ENCODE results near the gene FES.
"Not testable (repeated sequence)": the region's sequence is repeated elsewhere in the genome, so short reads cannot be mapped to it uniquely, and the experiment has no call there.

The FES gene

GRCh38 chr15:90883976-90884718 lies at the start of gene FES:
FES (plus strand) TSS chr15:90884504; CDS start chr15:90885046, 542 bp downstream.
- peaks cover 11% of the 10 kb centered on the region for H3K4me1 Mint-ChIP-seq
- H3K36me3 Mint-ChIP-seq (ENCODE audit: insufficient read depth), result peaks cover 3% of the 10 kb centered on the region
- DNase-seq (ENCODE audit: low spot score in 2 of 2) (no peak), ATAC-seq (replicated peaks; ENCODE audit: extremely low read depth, poor library complexity, severe bottlenecking) (no peak)
- peak within 1 kb of the TSS; percentile 4 for H3K4me3 Mint-ChIP-seq
- H3K27ac Mint-ChIP-seq (ENCODE audit: low read depth), result no peak within 1 kb of the TSS
- H3K9me3 Mint-ChIP-seq, result no peaks in the 10 kb centered on the region
- peaks cover 19% of the 10 kb centered on the region for H3K27me3 Mint-ChIP-seq

GRCh38 chr15:90834626-90835025 lies 49.7 kb upstream of the FES start:
- DNase-seq (ENCODE audit: low spot score in 2 of 2) (no peak), ATAC-seq (replicated peaks; ENCODE audit: extremely low read depth, poor library complexity, severe bottlenecking) (no peak)
- H3K36me3 Mint-ChIP-seq (ENCODE audit: insufficient read depth), result peaks cover 4% of the 10 kb centered on the region
- H3K27ac Mint-ChIP-seq (ENCODE audit: low read depth), result no peak overlapping the region
- peaks cover 24% of the 10 kb centered on the region for H3K4me1 Mint-ChIP-seq
- no peaks in the 10 kb centered on the region for H3K9me3 Mint-ChIP-seq
- peaks cover 9% of the 10 kb centered on the region for H3K27me3 Mint-ChIP-seq
- H3K4me3 Mint-ChIP-seq, result no peak overlapping the region

DNA sequence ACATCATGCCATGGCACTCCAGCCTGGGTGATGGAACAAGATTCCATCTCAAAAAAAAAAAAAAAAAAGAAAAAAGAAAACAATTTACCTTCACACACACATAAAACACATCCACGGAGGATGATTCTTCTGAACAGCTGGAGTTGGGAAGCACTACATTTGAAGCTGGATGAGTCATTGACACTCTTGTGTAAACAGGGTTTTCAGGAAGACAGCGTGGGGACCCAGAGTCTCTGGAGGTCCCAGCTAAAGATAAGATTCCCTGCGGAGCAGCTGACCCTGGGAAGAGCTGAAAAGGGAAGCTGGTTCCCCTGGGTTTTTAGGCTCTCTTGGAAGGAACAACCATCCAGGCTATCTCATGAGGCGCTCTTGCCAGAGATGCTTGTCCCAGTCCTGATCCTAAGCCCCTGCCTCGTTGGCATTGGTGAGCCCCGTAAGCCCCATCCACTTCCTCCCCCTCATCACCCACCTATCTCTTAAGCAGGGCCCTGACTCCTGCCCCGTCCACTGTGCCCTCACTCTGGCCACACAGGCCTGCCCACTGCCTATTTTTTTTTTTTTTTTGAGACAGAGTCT lies 47.9 kb upstream of the FES start:
- H3K4me3 Mint-ChIP-seq, result no peak overlapping the region
- H3K4me1 Mint-ChIP-seq, result peaks cover 17% of the 10 kb centered on the region
- no peak for ATAC-seq (replicated peaks; ENCODE audit: extremely low read depth, poor library complexity, severe bottlenecking)

DNA sequence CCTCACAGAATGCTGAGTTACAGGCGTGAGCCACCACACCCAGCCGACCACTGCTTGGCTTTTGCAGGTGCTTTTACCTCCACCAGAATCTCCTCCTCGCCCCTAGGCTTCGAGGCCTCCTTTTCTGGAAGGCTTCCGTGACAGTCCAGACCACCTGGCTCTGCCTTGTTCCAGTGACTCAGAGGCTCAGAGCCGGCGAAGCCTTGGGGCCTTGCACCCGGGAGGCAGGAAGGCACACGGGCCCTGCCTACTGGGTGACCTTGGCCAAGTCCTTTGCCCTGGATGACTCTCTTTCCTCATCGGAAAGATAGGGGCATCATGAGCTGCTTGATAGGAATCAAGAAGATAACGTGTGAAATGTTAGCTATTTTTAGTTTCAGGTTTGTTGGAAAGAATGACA lies 47.2 kb upstream of the FES start:
- Mint-ChIP-seq H3K36me3 (ENCODE audit: insufficient read depth) (peaks cover 4% of the 10 kb centered on the region), H3K9me3 (no peaks in the 10 kb centered on the region), H3K27me3 (no peaks in the 10 kb centered on the region), H3K4me3 (no peak overlapping the region), H3K27ac (ENCODE audit: low read depth) (peak overlapping the region; percentile 94), H3K4me1 (peaks cover 17% of the 10 kb centered on the region)
- ATAC-seq (replicated peaks; ENCODE audit: extremely low read depth, poor library complexity, severe bottlenecking), result no peak
- DNase-seq (ENCODE audit: low spot score in 2 of 2), result no peak

More for the DNA sequence above, 47.9 kb upstream of the FES start:
- H3K27me3 Mint-ChIP-seq, result no peaks in the 10 kb centered on the region
- DNase-seq (ENCODE audit: low spot score in 2 of 2), result no peak
- H3K9me3 Mint-ChIP-seq, result no peaks in the 10 kb centered on the region
- H3K27ac Mint-ChIP-seq (ENCODE audit: low read depth), result peak overlapping the region; percentile 94
- peaks cover 4% of the 10 kb centered on the region for H3K36me3 Mint-ChIP-seq (ENCODE audit: insufficient read depth)

DNA sequence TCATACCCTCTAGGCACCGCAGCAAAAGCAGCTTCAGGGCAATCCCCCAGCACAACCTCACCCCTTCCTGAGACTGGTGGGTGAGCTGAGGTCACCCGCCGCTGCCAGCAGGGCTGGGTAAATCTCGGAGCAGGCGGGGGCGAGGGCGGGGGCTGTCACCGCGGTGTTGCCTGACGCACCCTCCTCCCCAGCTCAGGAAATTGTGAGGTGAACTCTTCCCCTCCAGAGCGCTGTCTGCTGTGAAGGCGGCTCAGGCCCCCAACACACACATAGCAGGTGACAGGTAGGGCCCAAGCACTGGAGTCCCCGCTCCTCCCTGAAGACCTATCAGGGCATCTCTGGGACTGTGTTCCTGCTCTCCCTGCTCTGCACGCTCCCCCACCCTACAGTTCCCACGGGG lies 46.2 kb upstream of the FES start:
- Mint-ChIP-seq H3K36me3 (ENCODE audit: insufficient read depth) (peaks cover 4% of the 10 kb centered on the region), H3K27ac (ENCODE audit: low read depth) (peak overlapping the region; percentile 94), H3K4me3 (peak overlapping the region; percentile 66), H3K27me3 (no peaks in the 10 kb centered on the region), H3K4me1 (peaks cover 17% of the 10 kb centered on the region), H3K9me3 (no peaks in the 10 kb centered on the region)
- ATAC-seq (replicated peaks; ENCODE audit: extremely low read depth, poor library complexity, severe bottlenecking) (peak; percentile 96), DNase-seq (ENCODE audit: low spot score in 2 of 2) (peak; percentile 72 to 82)

DNA sequence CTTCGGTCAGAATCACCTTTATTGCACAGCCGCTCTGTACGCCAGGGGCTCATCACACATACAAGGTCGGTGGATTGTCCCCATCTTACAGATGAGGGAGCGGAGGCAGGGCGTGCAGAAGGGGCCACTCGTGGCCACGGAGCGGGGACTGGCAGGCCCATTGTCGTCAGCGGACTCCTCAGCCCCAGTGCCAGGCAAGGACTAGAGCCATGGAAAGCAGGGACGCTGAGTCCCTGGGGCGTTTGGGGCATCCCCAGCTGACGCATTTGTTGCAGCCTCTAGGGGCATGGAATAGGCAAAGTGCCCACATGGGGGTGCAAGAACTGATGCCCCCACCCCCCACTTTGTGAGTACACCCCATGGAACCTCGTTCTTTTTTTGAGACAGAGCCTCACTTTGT lies 45.8 kb upstream of the FES start:
- H3K4me1 Mint-ChIP-seq, result peaks cover 17% of the 10 kb centered on the region
- H3K27ac Mint-ChIP-seq (ENCODE audit: low read depth), result peak overlapping the region; percentile 94
- H3K9me3 Mint-ChIP-seq, result no peaks in the 10 kb centered on the region
- DNase-seq (ENCODE audit: low spot score in 2 of 2) (no peak), ATAC-seq (replicated peaks; ENCODE audit: extremely low read depth, poor library complexity, severe bottlenecking) (no peak)
- H3K36me3 Mint-ChIP-seq (ENCODE audit: insufficient read depth), result peaks cover 4% of the 10 kb centered on the region
- H3K27me3 Mint-ChIP-seq, result no peaks in the 10 kb centered on the region
- H3K4me3 Mint-ChIP-seq, result peak overlapping the region; percentile 66

DNA sequence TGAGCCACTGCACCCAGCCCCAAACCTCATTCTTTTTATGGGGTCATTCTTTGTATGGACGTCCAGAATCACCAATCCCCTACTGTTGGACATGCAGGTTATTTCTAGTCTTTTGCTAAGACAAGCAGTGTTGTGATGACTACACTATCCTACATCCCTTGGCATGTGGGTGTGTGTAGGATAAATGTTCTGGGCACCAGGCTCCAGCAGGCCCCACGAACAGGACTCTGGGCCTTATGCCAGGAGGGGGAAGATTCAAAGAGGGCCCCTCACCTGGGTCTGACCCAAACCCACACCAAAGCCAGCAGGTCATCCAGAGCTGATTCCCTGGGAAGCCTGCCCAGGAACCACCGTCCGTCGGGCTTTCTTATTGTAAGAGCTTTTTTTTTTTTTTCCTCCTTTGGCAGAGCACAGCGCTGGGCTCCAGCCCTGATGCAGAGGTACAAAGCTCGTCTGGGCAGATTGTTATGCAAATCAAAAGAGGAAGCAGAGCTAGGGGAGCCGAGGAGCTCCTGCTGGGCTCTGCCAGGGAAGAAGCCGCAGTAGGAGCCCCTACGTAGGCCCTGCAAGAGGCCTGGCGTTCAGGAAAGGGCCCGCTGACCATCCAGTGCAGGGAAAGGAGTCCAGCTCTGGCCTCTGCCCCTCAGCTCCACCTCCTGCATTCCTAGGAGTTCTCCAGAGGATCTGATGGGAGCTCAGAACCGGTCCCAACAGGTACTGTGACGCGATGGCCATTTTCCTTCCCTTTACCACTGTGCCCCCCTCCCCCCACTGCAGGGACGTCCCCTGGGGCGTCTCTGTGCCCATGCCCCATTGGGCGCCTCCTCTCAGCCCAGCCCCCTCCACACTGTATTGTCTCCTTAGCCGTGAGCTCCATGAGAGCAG lies 44.9 kb upstream of the FES start:
- DNase-seq (ENCODE audit: low spot score in 2 of 2) (no peak), ATAC-seq (replicated peaks; ENCODE audit: extremely low read depth, poor library complexity, severe bottlenecking) (no peak)
- Mint-ChIP-seq H3K4me1 (peaks cover 17% of the 10 kb centered on the region), H3K27me3 (no peaks in the 10 kb centered on the region), H3K27ac (ENCODE audit: low read depth) (no peak overlapping the region), H3K36me3 (ENCODE audit: insufficient read depth) (peaks cover 5% of the 10 kb centered on the region), H3K9me3 (no peaks in the 10 kb centered on the region), H3K4me3 (no peak overlapping the region)

DNA sequence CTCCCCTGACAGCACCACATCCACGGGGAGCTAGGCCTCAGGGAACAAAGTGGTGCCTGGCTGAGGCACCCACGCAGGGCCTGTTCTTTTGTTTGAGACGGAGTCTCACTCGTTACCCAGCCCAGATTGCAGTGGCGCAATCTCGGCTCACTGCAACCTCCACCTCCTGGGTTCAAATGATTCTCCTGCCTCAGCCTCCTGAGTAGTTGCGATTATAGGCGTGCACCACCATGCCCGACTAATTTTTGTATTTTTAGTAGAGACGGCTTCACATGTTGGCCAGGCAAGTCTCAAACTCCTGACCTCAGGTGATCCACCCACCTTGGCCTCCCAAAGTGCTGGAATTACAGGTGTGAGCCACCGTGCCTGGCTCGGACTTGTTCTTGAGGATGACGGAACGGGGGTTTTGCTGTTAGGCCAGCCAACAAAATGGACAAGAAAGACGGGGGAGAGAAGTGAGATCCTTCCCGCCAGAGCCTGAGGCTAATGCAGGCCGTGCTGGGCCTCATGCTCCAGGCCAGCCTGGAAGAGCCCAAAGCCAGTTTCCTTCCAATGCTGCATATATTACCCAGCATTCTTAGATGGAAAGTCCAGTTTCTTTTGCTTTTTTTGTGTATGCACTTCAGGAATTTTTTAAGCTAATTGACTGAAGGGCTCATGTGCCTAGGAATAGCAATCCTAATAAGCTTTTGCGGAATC lies 44.0 kb upstream of the FES start:
- Mint-ChIP-seq H3K36me3 (ENCODE audit: insufficient read depth) (peaks cover 7% of the 10 kb centered on the region), H3K9me3 (no peaks in the 10 kb centered on the region), H3K27ac (ENCODE audit: low read depth) (no peak overlapping the region), H3K27me3 (no peaks in the 10 kb centered on the region), H3K4me3 (no peak overlapping the region), H3K4me1 (peaks cover 17% of the 10 kb centered on the region)
- ATAC-seq (replicated peaks; ENCODE audit: extremely low read depth, poor library complexity, severe bottlenecking), result no peak
- no peak for DNase-seq (ENCODE audit: low spot score in 2 of 2)

DNA sequence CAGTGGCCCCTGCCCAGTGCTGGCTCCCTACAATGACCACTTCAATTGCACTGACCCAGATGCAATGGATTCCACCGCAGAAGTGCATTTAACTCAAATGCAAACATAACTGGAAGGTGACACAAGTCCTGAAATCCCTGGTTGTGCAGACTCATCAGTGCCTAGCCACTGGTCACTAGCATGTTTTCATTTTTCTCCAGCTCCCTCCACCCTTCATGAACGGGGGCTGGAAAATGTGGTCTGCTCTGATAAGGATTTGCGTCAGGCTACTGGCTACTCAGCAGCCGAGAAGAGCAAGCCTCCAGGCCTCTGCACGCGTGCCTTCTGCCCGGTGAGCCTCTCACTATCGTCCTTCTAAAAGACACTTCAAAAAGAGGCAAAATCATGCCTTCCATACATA lies 43.4 kb upstream of the FES start:
- ATAC-seq (replicated peaks; ENCODE audit: extremely low read depth, poor library complexity, severe bottlenecking) (no peak), DNase-seq (ENCODE audit: low spot score in 2 of 2) (no peak)
- no peak overlapping the region for H3K27ac Mint-ChIP-seq (ENCODE audit: low read depth)
- no peaks in the 10 kb centered on the region for H3K9me3 Mint-ChIP-seq
- no peak overlapping the region for H3K4me3 Mint-ChIP-seq
- no peaks in the 10 kb centered on the region for H3K27me3 Mint-ChIP-seq
- H3K36me3 Mint-ChIP-seq (ENCODE audit: insufficient read depth), result peaks cover 7% of the 10 kb centered on the region
- H3K4me1 Mint-ChIP-seq, result peaks cover 17% of the 10 kb centered on the region

GRCh38 chr15:90844696-90845095 lies 39.6 kb upstream of the FES start:
- ATAC-seq (replicated peaks; ENCODE audit: extremely low read depth, poor library complexity, severe bottlenecking) (no peak), DNase-seq (ENCODE audit: low spot score in 2 of 2) (no peak)
- H3K36me3 Mint-ChIP-seq (ENCODE audit: insufficient read depth), result peaks cover 4% of the 10 kb centered on the region
- H3K27me3 Mint-ChIP-seq, result no peaks in the 10 kb centered on the region
- H3K9me3 Mint-ChIP-seq, result no peaks in the 10 kb centered on the region
- no peak overlapping the region for H3K4me3 Mint-ChIP-seq
- peak overlapping the region; percentile 57 for H3K27ac Mint-ChIP-seq (ENCODE audit: low read depth)
- H3K4me1 Mint-ChIP-seq, result no peaks in the 10 kb centered on the region

- Mint-ChIP-seq H3K27ac (ENCODE audit: low read depth) (peak overlapping the region; percentile 57), H3K27me3 (peaks cover under 1% of the 10 kb centered on the region), H3K4me1 (no peaks in the 10 kb centered on the region), H3K36me3 (ENCODE audit: insufficient read depth) (peaks cover 4% of the 10 kb centered on the region), H3K9me3 (no peaks in the 10 kb centered on the region), H3K4me3 (no peak overlapping the region)
- ATAC-seq (replicated peaks; ENCODE audit: extremely low read depth, poor library complexity, severe bottlenecking) (no peak), DNase-seq (ENCODE audit: low spot score in 2 of 2) (no peak)
These were observed 38.9 kb upstream of the FES start for GRCh38 chr15:90845201-90845949.

GRCh38 chr15:90849424-90849823 lies 34.9 kb upstream of the FES start:
- H3K27ac Mint-ChIP-seq (ENCODE audit: low read depth); ATAC-seq (replicated peaks; ENCODE audit: extremely low read depth, poor library complexity, severe bottlenecking); H3K4me3 Mint-ChIP-seq; H3K36me3 Mint-ChIP-seq (ENCODE audit: insufficient read depth); H3K9me3 Mint-ChIP-seq; DNase-seq (ENCODE audit: low spot score in 2 of 2): not testable (repeated sequence)
- H3K27me3 Mint-ChIP-seq, result peaks cover 13% of the 10 kb centered on the region
- peaks cover 25% of the 10 kb centered on the region for H3K4me1 Mint-ChIP-seq

Data from central memory CD8-positive, alpha-beta T cell (primary cell).